ENCODE measurements around the gene ENPP1.

The ENPP1 gene

DNA sequence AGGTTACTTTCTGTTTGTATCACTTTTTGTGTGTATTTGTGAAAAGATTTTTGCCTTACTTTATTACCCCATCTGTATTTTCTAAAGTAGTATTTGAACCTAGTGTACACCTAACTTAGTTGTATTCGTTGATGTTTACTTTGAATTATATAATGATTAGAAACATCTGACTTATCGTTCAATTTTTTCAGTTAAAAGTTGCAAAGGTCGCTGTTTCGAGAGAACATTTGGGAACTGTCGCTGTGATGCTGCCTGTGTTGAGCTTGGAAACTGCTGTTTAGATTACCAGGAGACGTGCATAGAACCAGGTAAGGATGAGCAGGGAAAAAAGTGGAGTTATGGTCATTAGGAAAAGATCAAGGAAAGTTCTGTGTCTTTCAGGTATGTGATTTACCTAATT lies 42.0 kb downstream of the ENPP1 start:
- Histone ChIP-seq H3K27ac (ENCODE audit: low read depth, low read length, poor library complexity, severe bottlenecking) (no peak overlapping the region), H3F3A (ENCODE audit: insufficient read depth, low read length) (no peaks in the 10 kb centered on the region), H3K79me2 (ENCODE audit: insufficient read depth, low read length) (no peaks in the 10 kb centered on the region), H3K9me2 (ENCODE audit: low read depth, low read length) (no peaks in the 10 kb centered on the region), H3K27me3 (ENCODE audit: insufficient read depth, low read length) (no peaks in the 10 kb centered on the region), H3K9ac (ENCODE audit: low read length) (no peak overlapping the region), H3K4me1 (ENCODE audit: insufficient read depth, low read length, severe bottlenecking) (no peaks in the 10 kb centered on the region), H3K36me3 (ENCODE audit: insufficient read depth, low read length) (no peaks in the 10 kb centered on the region), H3K4me2 (ENCODE audit: low read length) (no peak overlapping the region), H3K9me3 (ENCODE audit: low read length) (no peaks in the 10 kb centered on the region), H4K20me1 (ENCODE audit: insufficient read depth, low read length) (no peaks in the 10 kb centered on the region), H3K4me3 (ENCODE audit: low read depth, low read length, poor library complexity, severe bottlenecking) (no peak overlapping the region), H2AFZ (ENCODE audit: low read length) (no peak overlapping the region)
- no peak for TF ChIP-seq EZH2 (IDR thresholded peaks at IDR 0.05; ENCODE audit: borderline replicate concordance, low read length)
- TF ChIP-seq, protein P1, sequence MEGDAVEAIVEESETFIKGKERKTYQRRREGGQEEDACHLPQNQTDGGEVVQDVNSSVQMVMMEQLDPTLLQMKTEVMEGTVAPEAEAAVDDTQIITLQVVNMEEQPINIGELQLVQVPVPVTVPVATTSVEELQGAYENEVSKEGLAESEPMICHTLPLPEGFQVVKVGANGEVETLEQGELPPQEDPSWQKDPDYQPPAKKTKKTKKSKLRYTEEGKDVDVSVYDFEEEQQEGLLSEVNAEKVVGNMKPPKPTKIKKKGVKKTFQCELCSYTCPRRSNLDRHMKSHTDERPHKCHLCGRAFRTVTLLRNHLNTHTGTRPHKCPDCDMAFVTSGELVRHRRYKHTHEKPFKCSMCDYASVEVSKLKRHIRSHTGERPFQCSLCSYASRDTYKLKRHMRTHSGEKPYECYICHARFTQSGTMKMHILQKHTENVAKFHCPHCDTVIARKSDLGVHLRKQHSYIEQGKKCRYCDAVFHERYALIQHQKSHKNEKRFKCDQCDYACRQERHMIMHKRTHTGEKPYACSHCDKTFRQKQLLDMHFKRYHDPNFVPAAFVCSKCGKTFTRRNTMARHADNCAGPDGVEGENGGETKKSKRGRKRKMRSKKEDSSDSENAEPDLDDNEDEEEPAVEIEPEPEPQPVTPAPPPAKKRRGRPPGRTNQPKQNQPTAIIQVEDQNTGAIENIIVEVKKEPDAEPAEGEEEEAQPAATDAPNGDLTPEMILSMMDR (IDR thresholded peaks at IDR 0.05; ENCODE audit: low read length) = no peak

DNA sequence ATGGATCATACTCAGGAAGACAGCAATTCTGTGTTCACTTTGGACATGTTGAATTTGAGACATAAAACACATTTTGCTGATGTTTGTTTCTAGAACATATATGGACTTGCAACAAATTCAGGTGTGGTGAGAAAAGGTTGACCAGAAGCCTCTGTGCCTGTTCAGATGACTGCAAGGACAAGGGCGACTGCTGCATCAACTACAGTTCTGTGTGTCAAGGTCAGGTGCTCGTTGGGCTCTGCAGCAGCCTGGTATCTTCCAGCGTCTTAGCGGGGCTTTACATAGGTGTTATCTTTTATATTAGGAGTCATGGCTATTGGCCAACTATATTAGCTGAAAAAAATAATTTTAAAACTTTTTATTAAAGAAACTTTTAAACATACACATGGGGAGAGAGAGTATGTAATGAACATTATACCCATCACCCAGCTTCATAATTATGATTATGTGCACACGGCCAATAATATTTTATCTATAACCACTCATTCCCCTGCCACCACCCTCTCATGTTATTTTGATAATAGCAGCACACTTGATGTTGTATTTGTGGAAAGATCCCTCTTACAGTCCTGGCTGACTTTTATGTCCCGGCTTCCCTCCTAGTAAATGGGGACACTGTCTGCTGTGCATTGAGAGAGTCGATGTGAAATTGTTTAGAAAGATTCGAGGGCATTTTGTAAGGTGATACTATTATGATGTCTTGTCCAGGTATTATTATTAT lies 43.4 kb downstream of the ENPP1 start:
- Histone ChIP-seq H3K27me3 (ENCODE audit: insufficient read depth, low read length) (no peaks in the 10 kb centered on the region), H2AFZ (ENCODE audit: low read length) (no peak overlapping the region), H3K4me3 (ENCODE audit: low read depth, low read length, poor library complexity, severe bottlenecking) (no peak overlapping the region), H3K9ac (ENCODE audit: low read length) (no peak overlapping the region), H3K9me3 (ENCODE audit: low read length) (no peaks in the 10 kb centered on the region), H3K36me3 (ENCODE audit: insufficient read depth, low read length) (no peaks in the 10 kb centered on the region), H3K4me1 (ENCODE audit: insufficient read depth, low read length, severe bottlenecking) (no peaks in the 10 kb centered on the region), H3K27ac (ENCODE audit: low read depth, low read length, poor library complexity, severe bottlenecking) (no peak overlapping the region), H3K4me2 (ENCODE audit: low read length) (no peak overlapping the region), H3K9me2 (ENCODE audit: low read depth, low read length) (no peaks in the 10 kb centered on the region), H3F3A (ENCODE audit: insufficient read depth, low read length) (no peaks in the 10 kb centered on the region), H4K20me1 (ENCODE audit: insufficient read depth, low read length) (no peaks in the 10 kb centered on the region), H3K79me2 (ENCODE audit: insufficient read depth, low read length) (no peaks in the 10 kb centered on the region)
- no peak for TF ChIP-seq EZH2 (IDR thresholded peaks at IDR 0.05; ENCODE audit: borderline replicate concordance, low read length)
- TF ChIP-seq, protein P1 (IDR thresholded peaks at IDR 0.05; ENCODE audit: low read length) = no peak

DNA sequence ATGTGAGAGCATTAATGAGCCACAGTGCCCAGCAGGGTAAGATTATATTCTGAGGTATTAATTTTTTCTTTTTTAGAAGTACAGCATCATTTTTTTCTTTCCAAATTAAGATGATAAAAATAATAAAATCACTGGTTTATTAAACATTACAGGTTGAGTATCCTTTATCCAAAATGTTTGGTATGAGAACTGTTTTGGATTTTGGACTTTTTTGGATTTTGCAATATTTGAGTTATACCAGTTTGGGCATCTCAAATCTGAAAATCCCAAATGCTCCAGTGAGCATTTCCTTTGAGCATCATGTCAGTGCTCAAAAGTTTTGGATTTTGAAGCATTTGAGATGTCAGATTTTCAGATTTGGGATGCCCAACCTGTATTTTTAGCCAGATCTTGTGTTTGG lies 44.4 kb downstream of the ENPP1 start:
- no peak for TF ChIP-seq EZH2 (IDR thresholded peaks at IDR 0.05; ENCODE audit: borderline replicate concordance, low read length)
- TF ChIP-seq, protein P1 (IDR thresholded peaks at IDR 0.05; ENCODE audit: low read length) = no peak
- Histone ChIP-seq H3K36me3 (ENCODE audit: insufficient read depth, low read length) (no peaks in the 10 kb centered on the region), H3K4me3 (ENCODE audit: low read depth, low read length, poor library complexity, severe bottlenecking) (no peak overlapping the region), H4K20me1 (ENCODE audit: insufficient read depth, low read length) (no peaks in the 10 kb centered on the region), H3K27ac (ENCODE audit: low read depth, low read length, poor library complexity, severe bottlenecking) (no peak overlapping the region), H3K4me1 (ENCODE audit: insufficient read depth, low read length, severe bottlenecking) (no peaks in the 10 kb centered on the region), H3K9me2 (ENCODE audit: low read depth, low read length) (no peaks in the 10 kb centered on the region), H3K9ac (ENCODE audit: low read length) (no peak overlapping the region), H3K27me3 (ENCODE audit: insufficient read depth, low read length) (no peaks in the 10 kb centered on the region), H3F3A (ENCODE audit: insufficient read depth, low read length) (no peaks in the 10 kb centered on the region), H3K79me2 (ENCODE audit: insufficient read depth, low read length) (no peaks in the 10 kb centered on the region), H3K4me2 (ENCODE audit: low read length) (no peak overlapping the region), H2AFZ (ENCODE audit: low read length) (no peak overlapping the region), H3K9me3 (ENCODE audit: low read length) (no peaks in the 10 kb centered on the region)

All from OCI-LY1 (cell line).